Measurements from ENCODE around the gene NOL4L.

NOL4L gene

DNA sequence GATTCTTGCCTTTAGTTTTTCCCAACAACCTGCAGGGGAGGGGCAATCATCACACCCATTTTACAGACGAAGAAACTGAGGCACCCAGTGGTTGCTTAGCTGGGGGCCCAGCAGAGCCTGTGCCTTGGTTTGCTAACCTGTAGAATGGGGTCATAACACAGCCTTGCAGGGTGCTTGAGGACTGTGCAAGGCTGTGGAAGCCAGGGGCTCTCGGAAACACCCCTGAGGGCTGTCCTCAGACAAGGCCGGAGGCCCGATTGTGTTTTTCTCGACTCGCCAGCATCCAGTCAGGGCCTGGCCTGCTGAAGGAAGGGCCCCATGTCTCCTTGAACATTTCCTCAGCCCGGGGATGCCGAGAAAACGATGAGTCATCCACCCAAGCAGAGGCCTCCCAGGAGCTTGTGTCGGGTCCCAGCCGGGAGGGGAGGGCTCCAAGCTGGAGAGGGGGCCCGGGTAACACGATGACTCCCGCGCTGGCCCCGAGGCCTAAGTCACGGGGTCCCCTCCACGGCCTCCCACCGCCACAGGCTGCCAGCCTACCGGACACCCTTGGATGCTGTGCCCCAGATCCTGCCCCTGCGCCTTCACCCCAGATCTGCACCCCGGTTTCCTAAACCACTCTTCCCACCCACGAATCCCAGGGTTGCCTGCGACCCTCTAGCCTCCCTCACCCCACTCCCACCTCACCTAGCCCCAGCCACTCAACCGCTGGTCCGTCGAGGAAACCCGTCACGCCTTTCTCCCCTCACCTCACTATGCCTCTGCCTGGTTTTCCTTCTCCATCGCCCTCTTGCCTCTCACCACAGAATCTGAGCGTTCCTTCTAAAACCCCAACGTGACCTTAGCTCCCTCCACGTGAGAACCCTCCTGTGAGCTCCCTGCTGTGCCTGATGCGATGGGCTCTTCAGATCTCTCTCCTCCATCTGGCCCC, 10.6 kb downstream of the NOL4L start:
- peak; percentile 70 for DNase-seq

DNA sequence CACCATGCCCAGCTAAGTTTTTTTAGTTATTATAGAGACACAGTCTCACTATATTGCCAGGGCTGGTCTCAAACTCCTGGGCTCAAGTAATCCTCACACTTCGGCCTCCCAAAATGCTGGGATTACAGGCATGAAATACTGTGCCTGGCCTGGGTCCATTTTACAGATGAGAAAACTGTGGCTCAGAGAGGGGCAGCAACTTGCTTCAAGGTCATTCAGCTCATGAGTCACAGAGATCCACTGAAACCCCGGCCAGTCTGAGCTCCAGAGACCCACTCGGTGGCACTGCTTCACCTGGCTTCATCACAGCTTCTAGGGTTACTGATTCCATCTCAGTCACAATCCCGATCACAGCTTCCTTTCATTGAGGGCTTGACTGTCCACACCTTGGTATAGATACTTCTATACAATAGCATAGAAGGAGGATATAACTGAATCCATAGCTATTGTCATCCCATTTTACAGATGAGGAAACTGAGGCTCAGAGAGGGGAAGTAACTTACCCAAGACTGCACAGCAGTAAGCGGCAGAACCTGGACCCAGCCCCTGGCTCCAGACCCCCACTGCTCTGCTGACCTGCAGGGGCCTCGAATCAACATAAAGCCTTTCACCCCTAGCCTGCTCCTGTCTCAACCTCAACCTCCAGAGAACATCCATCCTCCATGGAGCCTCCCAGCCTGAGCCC, 11.8 kb downstream of the NOL4L start:
- DNase-seq: no peak

DNA sequence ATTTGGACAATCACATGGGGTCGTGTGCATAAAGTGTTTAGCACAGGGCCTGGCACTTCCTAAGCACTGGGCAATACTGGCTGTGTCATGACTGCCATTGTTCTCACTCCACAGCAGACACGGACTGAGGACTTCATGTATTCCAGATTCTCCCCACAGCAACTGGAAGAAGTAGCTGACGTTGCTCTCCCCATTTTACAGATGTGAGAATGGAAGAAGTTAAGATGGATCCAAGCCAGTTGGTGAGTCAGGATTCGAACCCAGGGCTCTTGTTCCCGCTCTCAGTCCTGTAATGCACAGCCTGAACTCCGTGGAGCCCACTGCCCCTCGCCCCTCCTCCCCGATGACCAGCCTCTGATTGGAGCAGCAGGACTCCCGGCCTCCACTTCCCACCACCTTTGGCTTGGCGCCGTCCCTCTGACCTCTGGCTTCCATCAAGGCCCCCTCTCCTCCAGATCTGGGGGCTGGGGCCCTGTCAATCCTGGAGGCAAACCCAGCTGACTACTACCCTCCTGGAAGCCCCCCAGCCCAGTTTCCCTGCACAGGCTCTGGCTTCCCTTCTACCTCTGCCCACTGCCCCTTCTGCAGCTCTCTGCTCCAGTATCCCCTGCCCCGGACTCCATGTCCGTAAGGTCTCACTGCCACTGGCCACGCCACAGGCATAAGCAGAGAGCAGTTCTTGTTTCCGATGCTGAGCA, 12.7 kb downstream of the NOL4L start:
- no peak for DNase-seq

DNA sequence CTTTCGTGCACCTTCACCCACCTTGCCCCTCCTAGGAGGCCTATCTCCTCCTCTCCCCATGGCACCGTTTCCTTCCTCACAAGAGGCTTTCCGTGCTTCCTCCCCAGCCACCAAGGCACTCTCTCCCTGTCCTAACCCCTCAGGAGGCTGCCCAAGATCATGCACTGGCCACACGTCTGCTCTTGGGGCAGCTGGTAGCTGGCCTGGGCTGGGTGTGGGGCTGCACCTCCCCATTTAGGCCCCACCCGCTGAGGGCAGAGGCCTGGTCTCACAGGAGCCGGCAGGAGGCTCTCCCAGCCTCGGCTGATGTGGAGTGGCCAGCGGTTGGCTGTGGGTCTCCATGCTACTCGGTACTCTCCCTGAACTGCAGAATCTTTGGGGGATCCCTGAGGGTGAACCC, 13.6 kb downstream of the NOL4L start:
- no peak for DNase-seq

DNA sequence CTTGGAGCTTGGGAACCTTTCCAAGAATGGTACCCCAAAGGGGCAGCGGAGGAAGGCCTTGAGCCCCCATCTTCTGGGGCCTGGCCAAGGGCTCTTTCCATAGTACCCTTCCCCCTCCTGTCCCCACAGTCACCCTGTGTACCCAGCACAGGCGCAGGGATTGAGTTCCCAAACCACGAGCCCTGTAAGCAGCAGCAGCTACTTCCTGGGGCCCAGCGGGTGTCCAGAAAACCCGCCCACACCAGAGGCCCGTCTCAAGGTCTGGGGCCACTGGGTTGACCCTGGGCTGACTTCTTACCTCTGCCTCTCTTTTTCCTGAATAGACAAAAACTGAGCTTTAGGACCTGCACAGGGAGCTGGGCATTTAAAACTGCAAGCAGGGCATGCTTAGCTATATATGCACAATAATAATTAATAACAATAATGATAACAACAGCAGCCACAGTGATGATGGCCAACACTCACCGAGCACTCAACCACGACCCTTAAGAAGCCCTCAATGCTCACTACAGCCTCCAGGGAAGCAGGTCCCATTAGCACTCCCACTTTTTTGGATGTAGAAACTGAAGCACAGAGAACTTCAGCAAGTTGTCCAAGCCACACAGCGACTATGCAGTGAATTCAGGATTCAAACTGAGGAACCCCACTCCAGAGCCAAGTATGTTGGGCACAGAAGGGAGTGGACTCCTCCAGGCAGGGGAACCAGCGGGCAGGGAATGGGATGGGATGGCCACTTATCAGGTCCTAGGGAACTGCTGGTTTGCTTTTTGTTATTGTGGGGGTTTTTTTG, 14.5 kb downstream of the NOL4L start:
- no peak for DNase-seq

DNA sequence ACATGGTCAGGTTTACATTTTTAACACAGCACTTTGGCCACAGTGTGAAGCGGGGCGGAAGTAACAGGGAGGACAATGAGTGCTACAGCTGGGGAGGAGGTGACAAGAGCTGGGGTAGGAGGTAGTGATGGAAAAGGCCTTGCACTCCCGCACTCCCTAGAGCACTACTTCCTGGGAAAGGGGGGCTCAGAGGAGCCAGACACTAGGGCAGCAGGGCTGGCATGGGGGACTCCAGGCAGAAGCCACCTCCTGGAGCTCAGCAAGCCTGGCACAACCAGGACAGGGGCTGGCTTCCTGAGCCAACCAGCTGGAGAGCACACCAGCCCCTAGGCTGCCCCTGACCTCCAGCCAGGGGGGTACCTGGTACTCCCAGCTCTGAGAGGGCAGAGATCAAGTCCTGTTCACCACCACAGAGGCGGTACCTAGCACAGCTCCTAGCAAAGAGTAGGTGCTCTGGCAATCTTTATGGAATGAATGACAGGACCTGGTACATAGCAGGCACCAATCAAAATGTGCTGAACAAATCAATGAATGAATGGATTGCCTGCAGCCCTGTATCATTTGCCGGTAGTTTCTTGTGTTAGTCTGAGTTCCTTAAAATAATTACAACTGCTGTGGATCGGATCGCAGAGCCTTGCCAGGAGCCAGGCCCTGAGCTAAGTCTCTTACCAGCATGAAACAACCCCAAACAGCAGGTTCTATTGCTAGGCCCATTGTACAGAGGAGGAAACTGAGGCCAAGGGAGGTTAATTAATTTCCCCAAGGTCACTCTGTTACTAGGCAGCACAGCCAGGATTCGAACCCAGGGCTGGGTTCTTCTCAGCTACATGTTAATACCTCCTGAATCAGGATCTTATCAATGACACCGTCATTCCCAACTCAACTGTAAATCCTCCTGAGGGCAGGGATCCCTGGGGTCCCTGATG, 15.5 kb downstream of the NOL4L start:
- DNase-seq: no peak

DNA sequence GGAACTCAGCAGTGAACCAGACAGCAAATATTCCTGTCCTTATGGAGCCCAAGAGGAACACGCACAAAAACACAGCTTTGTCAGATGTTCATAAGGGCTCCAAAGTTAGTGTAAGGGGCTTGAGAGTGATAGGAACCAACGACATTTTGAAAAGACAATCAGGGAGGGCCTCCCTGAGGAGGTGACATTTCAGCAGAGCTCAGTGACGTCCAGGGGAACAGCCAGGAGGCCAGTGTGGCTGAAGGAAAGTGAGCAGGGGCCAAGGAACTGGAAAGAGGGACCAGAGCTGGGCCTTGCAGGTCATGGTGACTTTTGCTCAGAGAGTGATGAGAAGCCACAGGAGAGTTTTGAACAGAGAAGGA, 16.1 kb downstream of the NOL4L start:
- DNase-seq: no peak

DNA sequence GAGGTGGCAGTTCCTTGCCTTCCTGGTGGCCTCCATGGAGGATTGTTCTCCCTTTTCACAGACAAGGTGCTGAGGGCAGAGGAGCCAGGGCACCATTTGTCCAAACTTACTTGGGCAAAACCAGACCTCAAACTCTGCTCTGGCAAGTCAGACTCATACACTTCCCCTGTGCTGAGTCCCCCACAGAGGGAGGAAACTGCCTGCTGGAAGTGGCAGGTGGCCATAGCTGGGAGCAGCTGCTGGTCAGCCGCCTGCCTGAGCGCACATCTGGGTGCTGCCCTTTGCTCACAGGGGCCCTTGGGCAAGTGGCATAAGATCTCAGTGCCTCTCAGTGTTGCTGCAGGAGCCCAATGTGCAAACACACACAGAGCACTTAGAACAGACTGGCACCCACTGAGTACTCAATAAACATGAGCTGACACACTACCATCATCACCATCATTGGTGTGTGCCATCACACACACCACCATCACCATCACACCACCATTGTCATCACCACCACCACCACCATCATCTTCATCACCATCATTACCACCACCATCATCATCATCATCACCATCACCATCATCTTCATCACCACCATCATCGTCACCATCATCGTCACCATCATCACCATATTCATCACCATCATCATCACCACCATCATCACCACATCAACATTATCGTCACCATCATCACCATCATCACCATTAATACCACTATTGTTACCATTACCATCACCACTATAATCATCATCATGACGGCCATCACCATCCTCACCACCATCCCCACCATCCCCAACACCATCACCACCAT, 17.6 kb downstream of the NOL4L start:
- DNase-seq: no peak

DNA sequence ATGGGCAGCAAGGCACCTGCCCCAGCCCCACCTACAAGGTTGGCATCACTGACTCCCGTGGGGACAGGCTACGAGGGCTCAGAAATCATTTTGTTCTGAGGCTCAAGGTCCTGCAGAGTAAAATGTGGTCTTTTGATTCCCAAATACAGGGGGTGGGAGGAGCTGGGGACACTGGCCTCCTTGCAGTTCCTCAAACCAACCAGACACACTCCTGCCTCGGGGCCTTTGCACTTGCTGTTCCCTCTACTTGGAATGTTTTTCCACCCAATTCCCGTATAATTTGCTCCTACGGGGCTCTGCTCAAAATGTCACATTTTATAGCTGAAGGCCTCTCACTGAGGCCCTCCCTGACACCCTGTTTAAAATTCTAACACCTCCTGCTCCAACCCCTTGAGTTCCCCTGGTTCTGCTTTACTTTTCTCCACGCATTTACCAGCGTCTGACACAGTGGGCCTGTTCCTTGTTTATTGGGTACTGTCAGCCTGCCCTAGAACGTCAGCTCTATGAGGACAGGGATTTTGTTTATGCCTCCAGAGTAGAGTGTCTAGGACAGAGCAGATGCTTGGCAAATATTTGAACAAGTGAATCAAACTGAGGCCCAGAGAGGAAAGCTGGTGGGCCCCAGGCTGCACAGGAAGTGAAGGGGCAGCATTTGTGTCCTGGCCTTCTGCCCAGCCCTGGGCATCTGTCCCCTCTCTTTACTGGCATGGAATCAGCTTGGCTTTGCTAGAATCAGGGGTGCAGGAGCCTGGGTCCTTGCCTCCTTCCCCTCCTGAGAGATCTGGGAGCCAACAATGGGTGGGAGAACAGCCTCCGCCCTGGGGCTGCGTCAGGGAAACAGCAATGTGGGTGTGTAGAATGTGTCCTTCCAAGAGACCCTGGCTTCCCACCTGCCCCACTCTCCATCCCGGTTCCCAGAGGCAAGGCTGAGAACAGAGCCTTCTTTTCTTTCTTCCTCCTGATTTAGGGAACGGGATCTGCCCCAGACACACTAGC, 18.5 kb downstream of the NOL4L start:
- no peak for DNase-seq

DNA sequence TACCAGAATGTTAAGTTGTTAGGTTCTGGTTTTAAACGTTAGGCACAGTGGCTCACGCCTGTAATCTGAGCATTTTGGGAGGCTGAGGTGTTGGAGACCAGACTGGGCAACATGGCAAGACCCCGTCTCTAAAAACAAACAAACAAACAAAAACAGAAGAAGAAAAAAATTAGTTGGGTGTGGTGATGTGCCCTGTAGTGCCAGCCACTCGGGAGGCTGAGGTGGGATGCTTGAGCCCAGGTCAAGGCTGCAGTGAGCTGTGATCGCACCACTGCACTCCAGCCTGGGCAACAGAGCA, 19.4 kb downstream of the NOL4L start:
- DNase-seq: no peak

DNA sequence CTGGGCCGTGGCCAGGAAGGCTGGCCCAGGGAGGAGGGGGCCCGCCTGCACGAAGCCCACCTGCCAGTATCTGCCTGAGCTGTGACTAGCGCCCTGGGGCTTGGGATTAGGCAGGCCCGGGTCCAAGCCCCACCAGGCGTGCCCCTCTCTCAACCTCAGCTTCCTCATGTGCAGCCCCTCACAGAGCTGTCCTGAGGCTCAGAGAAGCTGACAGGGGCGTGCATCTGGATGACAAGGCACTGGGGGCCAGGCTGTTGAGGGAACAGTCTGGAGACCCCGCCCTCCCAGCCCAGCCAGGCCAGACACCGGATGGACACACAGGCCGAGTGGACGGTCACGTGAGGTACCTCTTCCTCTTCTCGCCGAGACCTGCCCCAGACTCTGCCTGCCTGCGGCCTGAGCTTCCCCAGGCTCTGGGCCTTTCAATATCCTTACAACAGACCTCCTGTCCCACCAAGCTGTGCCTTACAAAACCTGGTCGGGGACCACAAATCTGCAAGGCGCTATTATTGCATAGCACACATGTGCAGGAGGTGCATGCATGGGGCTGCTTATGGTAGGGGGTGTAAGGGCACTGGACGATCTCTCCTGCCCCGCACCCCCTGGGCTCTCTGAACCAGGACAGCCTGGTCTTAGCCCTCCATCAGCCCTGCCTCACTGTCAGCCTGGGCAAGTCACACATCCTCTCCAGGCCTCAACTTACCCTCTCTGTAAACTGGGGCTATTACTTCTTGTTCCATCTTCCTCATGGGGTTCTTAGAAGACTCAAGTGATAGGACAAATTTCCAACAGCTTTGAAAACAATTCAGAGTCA, 20.0 kb downstream of the NOL4L start:
- DNase-seq: no peak

DNA sequence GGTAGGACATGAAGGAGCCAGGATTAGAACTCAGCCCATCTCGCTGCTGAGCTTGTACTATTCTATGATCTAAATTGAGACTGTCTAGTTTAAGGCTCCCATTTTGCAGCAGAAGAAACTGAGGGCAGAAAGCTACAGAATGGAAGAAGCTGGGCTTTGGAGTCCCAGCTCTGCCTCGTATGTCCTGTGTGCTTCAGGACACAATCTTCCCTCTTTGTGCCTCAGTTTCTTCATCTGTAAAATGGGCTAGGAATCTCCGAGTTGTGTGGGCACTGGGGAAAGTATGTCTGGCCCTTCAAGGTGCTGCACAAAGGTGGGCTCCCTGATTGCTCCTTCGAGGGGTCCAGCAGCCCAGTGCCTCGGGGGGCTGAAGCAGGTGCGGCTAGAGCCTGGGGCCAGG, 20.7 kb downstream of the NOL4L start:
- DNase-seq: no peak

DNA sequence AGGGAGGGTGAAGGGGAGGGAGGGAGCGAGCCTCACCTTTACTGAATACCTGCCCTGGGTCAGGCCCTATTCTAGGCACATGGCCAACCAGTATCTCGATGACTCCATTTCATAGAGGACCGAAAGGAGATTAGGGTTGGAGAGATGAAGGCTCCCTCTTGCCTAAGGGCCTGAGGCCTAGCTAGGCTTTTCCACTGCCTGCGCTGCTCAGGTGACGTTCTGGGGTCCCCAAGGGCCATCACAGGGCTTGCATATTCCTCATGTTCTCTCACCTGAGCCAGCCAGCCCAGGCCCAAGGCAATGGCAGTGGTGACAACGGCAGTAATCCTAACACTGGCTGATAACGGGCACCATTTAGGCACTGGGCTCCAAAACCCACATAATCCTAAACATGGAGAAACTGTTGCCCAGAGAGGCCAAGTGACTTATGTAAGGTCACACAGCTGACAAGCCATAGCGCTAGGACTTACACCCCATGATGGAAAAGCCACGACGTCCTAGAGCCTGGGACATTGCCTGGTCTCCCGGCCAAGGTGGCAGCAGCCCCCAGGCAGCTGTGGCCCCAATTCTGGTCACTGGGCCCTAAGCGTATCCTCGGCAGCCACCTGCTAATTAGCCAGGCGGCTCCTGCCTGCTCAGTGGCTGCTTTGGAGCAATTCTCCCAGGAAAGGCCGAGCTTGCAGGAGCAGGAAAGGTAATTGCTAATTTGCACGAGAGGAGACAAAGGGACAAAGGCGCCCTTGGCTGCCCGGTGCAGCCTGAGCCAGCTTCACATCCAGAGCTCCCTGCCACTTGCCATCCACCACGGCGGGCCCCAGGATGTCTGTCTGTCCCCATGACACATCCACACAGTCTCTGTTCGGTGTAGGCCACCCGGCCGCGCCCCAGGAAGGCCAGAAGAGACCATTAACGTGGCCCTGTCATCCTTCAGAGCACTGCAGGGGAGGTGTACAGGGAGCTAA, 21.5 kb downstream of the NOL4L start:
- DNase-seq: no peak

DNA sequence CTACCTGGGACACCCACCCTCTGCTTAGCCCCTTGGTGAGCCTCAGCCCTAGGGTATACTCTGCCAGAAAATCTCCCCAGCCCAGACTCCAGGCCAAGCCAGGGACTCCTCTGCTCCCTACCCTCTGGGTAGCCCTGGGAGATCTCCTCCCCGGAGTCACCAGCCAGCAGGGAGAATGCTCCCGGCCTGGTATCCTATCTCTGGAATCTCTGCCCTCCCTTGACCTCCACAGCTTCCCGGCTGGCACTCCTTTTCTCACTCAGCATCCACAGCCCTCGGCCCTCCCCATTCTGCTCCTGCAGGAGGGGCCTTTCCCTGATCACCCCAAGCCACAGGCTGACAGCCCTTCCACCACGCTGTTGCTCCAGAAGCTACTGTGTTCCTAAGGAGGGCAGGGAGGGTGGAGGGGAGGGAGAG, 22.6 kb downstream of the NOL4L start:
- DNase-seq: no peak

DNA sequence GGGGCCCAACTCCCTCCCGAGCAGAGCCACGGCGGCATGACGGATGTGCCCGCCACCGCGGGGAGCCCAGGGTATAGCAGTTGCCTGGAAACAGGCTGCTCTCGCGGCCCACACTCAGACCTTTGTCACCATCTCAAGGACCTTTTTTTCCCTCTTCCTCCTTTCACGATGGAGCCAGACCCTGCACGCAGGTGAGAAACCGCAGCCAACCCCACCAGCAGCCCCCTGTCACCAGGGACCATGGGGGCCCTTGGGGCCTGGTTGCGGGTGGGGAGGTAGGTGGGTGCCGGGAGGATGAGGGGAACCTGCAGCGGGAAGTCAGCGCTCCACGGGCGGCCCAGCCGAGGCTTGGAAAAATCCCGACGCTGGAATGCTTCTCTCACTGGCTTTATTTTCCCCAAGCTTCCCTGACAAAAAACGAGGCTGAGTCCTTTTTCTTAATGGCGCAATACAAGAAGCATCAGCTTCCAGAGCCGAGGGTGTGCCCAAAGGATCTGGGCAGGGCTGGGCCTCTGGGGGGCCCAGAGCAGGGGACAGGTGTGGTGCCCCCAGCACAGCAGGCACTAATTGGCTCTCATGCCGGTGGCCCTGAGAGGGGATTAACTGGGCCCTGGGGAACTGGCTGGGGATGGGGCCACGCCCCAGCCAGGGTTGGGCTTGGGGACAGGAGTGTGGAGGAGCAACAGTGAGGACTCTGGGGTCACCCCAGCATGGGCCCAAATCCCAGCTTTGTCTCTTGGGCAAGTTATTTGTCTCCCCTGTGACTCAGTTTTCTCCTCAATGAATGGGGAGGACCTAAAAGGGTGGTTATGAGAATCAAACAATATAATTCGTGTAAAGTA, 23.9 kb downstream of the NOL4L start:
- peak; percentile 49 for DNase-seq

DNA sequence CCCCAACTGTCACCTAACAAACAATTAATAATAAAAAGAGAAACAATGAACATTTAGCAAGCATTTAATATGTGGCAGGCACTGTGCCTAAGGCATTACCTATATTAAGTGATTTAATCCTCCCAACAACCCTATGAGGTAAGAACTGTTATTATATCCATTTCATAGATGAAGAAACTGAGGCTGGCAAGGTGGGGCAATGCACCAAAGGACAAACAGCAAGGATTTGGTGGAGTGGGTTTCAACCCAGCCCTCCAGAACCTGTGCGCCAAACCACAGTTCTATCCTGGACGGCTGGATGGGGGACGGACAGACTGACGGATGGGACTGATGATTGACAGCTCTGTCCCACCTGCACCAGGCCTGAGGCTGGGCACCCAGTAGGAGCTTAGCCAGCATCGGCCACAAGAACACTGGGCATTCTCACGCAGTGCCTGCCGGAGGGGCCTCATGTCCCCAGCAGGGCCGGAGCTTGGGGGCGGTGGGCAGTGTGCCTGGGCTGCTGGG, 24.6 kb downstream of the NOL4L start:
- DNase-seq: no peak

All from activated CD4-positive, alpha-beta T cell treated with anti-CD3 and anti-CD28 coated beads for 48 hours (primary cell).